K562 (cell line): ENCODE data around the gene CLEC1A. TPM values are rescaled to one million over a fixed set of nuclear protein-coding genes. Genes with fewer than 3 reads are reported as not detected.

Experiments
- ATAC-seq: fragments of 200-7000 bp; cut with Tn5 transposase; 3 replicates; pipeline ENCODE4 v1.9.1; 2020; ENCODE audit warnings: moderate library complexity
- BruUV-seq: library from RNA; stranded (reverse); fragments of 400-500 nt; replicated peaks from 2 replicates; lab custom pipeline; 2021; lab: Mats Ljungman, UMichigan
- CTCF ChIA-PET: fragments of 300-600 bp; formaldehyde crosslinking; extraction: SDS; loops from one replicate; lab custom pipeline; 2021; ENCODE audit warnings: low intra/inter-chr PET ratio; lab: Yijun Ruan, JAX
- POLR2A ChIA-PET: fragments of 300-600, 350-650 bp; sonication (Branson Sonifier 250); formaldehyde crosslinking; extraction: SDS; loops from one replicate; lab custom pipeline; 2021; ENCODE audit warnings: antibody characterized with exemption, inconsistent platforms; lab: Yijun Ruan, JAX
- DNase-seq, 4 experiments: peaks; one replicate each; pipeline versions ENCODE4 v3.0.0 to v3.0.0-alpha.2; 2011 to 2018; ENCODE audit warnings: low spot score in 3 of 4, mixed read lengths in 3 of 4; ENCODE audit errors: extremely low read depth in 1 of 4
- FAIRE-seq: peaks from 2 replicates; lab custom pipeline; 2011; peaks lifted over from hg19 to GRCh38; lab: Jason Lieb, UNC
- H2AFZ ChIP-seq: 2 replicates; pipeline ENCODE4 v1.6.0; 2011; ENCODE audit warnings: low read depth, low read length, control low read depth, inconsistent platforms
- H3K27ac ChIP-seq: fragments of 200-600 bp; 3 replicates; pipeline ENCODE4 v1.8.0; 2011; ENCODE audit warnings: low read depth, mild to moderate bottlenecking, control low read depth, inconsistent platforms, low read length, moderate library complexity, mixed read lengths; ENCODE audit errors: extremely low read depth
- H3K27me3 ChIP-seq, 2 experiments: fragments of 300-600 bp in 1 of 2; 2 replicates in 1 of 2; 3 replicates in 1 of 2; pipeline versions ENCODE4 v1.6.0 to v1.8.0; 2011; ENCODE audit warnings: inconsistent platforms in 2 of 2, low read length in 2 of 2, mild to moderate bottlenecking in 1 of 2, mixed read lengths in 1 of 2, moderate library complexity in 1 of 2; ENCODE audit not compliant: control insufficient read depth in 2 of 2, insufficient read depth in 2 of 2
- H3K36me3 ChIP-seq: fragments of 300-600 bp; 3 replicates; pipeline ENCODE4 v1.8.0; 2011; ENCODE audit warnings: mild to moderate bottlenecking, low read length, inconsistent platforms; ENCODE audit not compliant: control insufficient read depth, insufficient read depth
- H3K4me1 ChIP-seq, 2 experiments: fragments of 200-600 bp in 1 of 2; replicated peaks in 1 of 2; 2 replicates in 1 of 2; 3 replicates in 1 of 2; pipeline versions ENCODE4 v1.5.1 to v1.8.0; 2011; ENCODE audit warnings: inconsistent platforms in 2 of 2, low read length in 2 of 2, mild to moderate bottlenecking in 1 of 2, mixed read lengths in 1 of 2, moderate library complexity in 1 of 2; ENCODE audit not compliant: control insufficient read depth in 2 of 2, insufficient read depth in 2 of 2
- H3K4me2 ChIP-seq: 2 replicates; pipeline ENCODE4 v1.6.1; 2011; ENCODE audit warnings: low read length, control low read depth, inconsistent platforms, mixed read lengths; ENCODE audit not compliant: insufficient read depth
- H3K4me3 ChIP-seq: fragments of 200-600 bp; sonication (generic), shearing (Covaris generic); 2 replicates; pipeline ENCODE4 v1.5.1; 2016; ENCODE audit warnings: control low read depth, inconsistent platforms
- H3K79me2 ChIP-seq: fragments of 200-600 bp; 3 replicates; pipeline ENCODE4 v1.8.0; 2011; ENCODE audit warnings: low read length, inconsistent platforms; ENCODE audit not compliant: control insufficient read depth, insufficient read depth
- H3K9ac ChIP-seq, 2 experiments: 2 replicates each; pipeline versions ENCODE4 v1.6.0 to v1.6.1; 2011; ENCODE audit warnings: low read depth in 2 of 2, low read length in 2 of 2, control low read depth in 1 of 2, inconsistent platforms in 1 of 2, mild to moderate bottlenecking in 1 of 2, mixed read lengths in 1 of 2; ENCODE audit not compliant: insufficient read depth in 1 of 2
- H3K9me1 ChIP-seq: one replicate; pipeline ENCODE4 v1.6.0; 2011; ENCODE audit warnings: inconsistent platforms, mild to moderate bottlenecking, low read length, moderate library complexity; ENCODE audit not compliant: control insufficient read depth, insufficient read depth
- H3K9me3 ChIP-seq: replicated peaks from 2 replicates; pipeline ENCODE4 v1.5.1; 2011; ENCODE audit warnings: low read depth, low read length, inconsistent platforms; ENCODE audit not compliant: control insufficient read depth, insufficient read depth
- H4K20me1 ChIP-seq: replicated peaks from 2 replicates; pipeline ENCODE4 v1.6.1; 2011; ENCODE audit warnings: low read length, inconsistent platforms, mixed read lengths; ENCODE audit not compliant: control insufficient read depth, insufficient read depth
- MNT ChIP-seq, 2 experiments: fragments of 450-650 bp; conservative IDR thresholded peaks; 2 replicates each; pipeline ENCODE4 v1.6.1; 2017; ENCODE audit warnings: mild to moderate bottlenecking in 2 of 2, moderate library complexity in 2 of 2
- ZNF146 ChIP-seq: IDR thresholded peaks from one replicate; pipeline ENCODE4 v1.6.1; 2018; ENCODE audit warnings: missing compliant biosample characterization; ENCODE audit not compliant: unreplicated experiment
- ZNF324 ChIP-seq: fragments of 250-450 bp; sonication (Bioruptor Pico); IDR thresholded peaks from 2 replicates; pipeline ENCODE4 v1.4.0; 2020; ENCODE audit warnings: mild to moderate bottlenecking
- WGBS: fragments of 100-300 bp; shearing (Covaris generic); methylation state at CpG from one replicate; pipeline ENCODE4 v1.1.6; 2016; ENCODE audit warnings: low coverage, mixed read lengths; ENCODE audit not compliant: insufficient coverage; ENCODE audit errors: missing lambda C conversion rate; 5-methylcytosine and 5-hydroxymethylcytosine counted together
- in situ Hi-C: fragments of 300-500 bp; cut with MboI; formaldehyde crosslinking; loops from 4 replicates; pipeline ENCODE4 v1.15.0; 2018; ENCODE audit warnings: inconsistent platforms, mixed read lengths
- intact Hi-C: fragments of 100-400 bp; cut with micrococcal nuclease; formaldehyde crosslinking; loops from 2 replicates; pipeline ENCODE4 v1.14.2; 2022
- polyA plus RNA-seq, 8 experiments: library from polyadenylated mRNA; depleted of rRNA in 4 of 8; stranded (reverse) in 5 of 8; unstranded in 3 of 8; fragments of >200 nt; fragmentation: Nextera tagmentation in 2 of 8; fragmentation: Illumina TruSeq in 1 of 8; extraction: Ambion mirVana in 2 of 8; extraction: Trizol in 1 of 8; gene quantifications; 2 replicates each; pipeline versions ENCODE4 v1.2.1 to v1.2.3, GENCODE V29; 2011 to 2014; ENCODE audit warnings: inconsistent platforms in 1 of 8, missing spikeins in 1 of 8
- total RNA-seq, 7 experiments: library from RNA; depleted of rRNA in 6 of 7; stranded (reverse); fragments of >200 nt in 6 of 7; fragmentation: Illumina TruSeq in 2 of 7; extraction: Trizol in 2 of 7; gene quantifications; 2 replicates each; pipeline versions ENCODE4 v1.2.1 to v1.2.3, GENCODE V29; 2011 to 2021; ENCODE audit warnings: low replicate concordance in 1 of 7

The CLEC1A gene
- total and polyA plus RNA-seq, 9 of the 15 experiments (the other 6 are each of a cell fraction or from before 2014, with no cell fraction given) = 0.04 TPM; not detected in 8

DNA sequence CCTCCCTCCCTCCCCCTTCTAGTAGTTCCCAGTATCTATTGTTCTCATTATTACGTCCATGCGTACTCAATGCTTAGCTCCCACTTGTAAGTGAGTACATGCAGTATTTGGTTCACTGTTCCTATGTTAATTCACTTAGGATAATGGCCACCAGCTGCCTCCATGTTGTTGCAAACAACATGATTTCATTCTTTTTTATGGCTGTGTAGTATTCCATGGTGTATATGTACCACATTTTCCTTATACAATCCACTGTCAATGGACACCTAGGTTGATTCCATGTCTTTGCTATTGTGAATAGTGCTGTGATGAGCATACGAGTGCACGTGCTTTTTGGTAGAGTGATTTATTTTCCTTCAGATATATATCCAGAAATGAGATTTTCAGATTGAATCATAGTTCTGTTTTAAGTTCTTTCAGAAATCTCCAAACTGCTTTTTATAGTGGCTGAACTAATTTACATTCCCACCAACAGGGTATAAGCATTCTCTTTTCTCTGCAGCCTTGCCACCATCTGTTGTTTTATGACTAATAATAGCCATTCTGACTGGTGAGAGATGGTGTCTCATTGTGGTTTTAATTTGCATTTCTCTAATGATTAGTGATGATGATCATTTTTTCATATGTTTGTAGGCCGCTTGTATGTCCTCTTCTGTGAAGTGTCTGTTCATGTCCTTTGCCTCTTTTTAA lies 49.1 kb upstream of the CLEC1A start:
- Histone ChIP-seq H4K20me1 (no peaks in the 10 kb centered on the region), H3K4me3 (no peak overlapping the region), H3K79me2 (no peaks in the 10 kb centered on the region), H3K4me2 (no peak overlapping the region), H3K27ac (no peak overlapping the region), H3K9me3 (no peaks in the 10 kb centered on the region), H3K9ac (no peak overlapping the region), H3K4me1 (no peaks in the 10 kb centered on the region; a peak in 1 of 5 replicates), H3K27me3 (no peaks in the 10 kb centered on the region), H2AFZ (no peak overlapping the region), H3K36me3 (no peaks in the 10 kb centered on the region), H3K9me1 (no peaks in the 10 kb centered on the region)
- no peak for FAIRE-seq
- no TSS peak for BruUV-seq
- ATAC-seq = no peak
- no peak for DNase-seq
- TF ChIP-seq ZNF324 (CRISPR knock-in tag) (no peak), ZNF146 (peak; percentile 57), MNT (conservative IDR thresholded peaks at IDR 0.05) (no peak)
- intact Hi-C loops (no loop called here), in situ Hi-C loops (loop anchor here (25.0 kb wide), 1 partner anchor 336 kb away; no protein-coding TSS in a partner anchor)
- 10% methylated on average over 5 of the region's 5 CpGs for WGBS
- ChIA-PET POLR2A (interaction anchor here (1.0 kb wide), 1 partner anchor 12 kb away, joined by 4 read pairs; no protein-coding TSS in a partner anchor), CTCF (no interaction called here)
